ENCODE data around the gene ADORA2A. TPM values are rescaled to one million over a fixed set of nuclear protein-coding genes. Genes with fewer than 3 reads are reported as not detected.

ADORA2A gene
- total and polyA plus RNA-seq, 2 donors (not counting 1 experiment from before 2014, with no cell fraction given) = 0.78 to 1.5 TPM

DNA sequence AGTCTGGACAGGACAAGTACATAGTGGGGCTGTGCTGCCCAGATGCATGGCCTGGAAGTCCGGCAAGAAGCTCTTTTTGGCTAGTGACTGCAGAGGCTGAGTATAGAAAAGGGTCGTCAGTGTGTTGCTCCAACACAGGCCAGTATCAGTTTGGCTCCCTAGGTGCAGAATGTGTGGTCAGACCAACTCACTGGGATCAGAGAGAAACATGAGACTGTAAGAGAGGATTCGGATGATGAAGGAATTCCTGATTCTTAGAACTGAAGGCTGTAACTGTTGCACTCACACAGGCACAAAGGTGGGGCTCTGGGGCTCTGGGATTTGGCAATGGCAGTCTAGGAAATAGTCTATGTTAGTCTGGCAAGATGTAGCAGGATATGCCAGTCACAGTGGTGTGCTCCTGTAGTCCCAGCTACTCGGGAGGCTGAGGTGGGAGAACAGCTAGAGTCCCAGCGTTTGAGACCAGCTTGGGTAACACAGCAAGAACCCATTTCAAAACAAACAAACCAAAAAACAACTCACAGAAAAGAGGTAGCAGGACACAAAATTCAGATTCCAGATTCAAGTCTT lies 56.7 kb downstream of the ADORA2A start:
- peak in 1 of 2 donors; percentile 70 for DNase-seq (ENCODE audit: low read depth in 2 of 2)
- Histone ChIP-seq H3K4me1 (ENCODE audit: control insufficient read depth, extremely low read depth, insufficient read depth, low read length) (peaks cover 2% of the 10 kb centered on the region), H3K36me3 (ENCODE audit: control insufficient read depth, insufficient read depth, low read length) (no peaks in the 10 kb centered on the region), H3K27me3 (ENCODE audit: control insufficient read depth, insufficient read depth, low read length) (no peaks in the 10 kb centered on the region), H3K79me2 (ENCODE audit: control insufficient read depth, insufficient read depth, low read length) (no peaks in the 10 kb centered on the region), H2AFZ (ENCODE audit: low read length) (no peak overlapping the region), H3K9ac (ENCODE audit: insufficient read depth, low read length) (no peak overlapping the region), H3K27ac (ENCODE audit: insufficient read depth, low read length) (no peak overlapping the region), H3K9me3 (ENCODE audit: control insufficient read depth, insufficient read depth, low read depth, low read length) (no peaks in the 10 kb centered on the region), H3K4me2 (ENCODE audit: extremely low read depth, insufficient read depth, low read length) (no peak overlapping the region), H4K20me1 (ENCODE audit: control insufficient read depth, extremely low read depth, insufficient read depth, low read length) (no peaks in the 10 kb centered on the region), H3K4me3 (replicated peaks in 1 of 4; ENCODE audit: control extremely low read depth in 1 of 4, insufficient read depth in 1 of 4, low read depth in 3 of 4, low read length in 4 of 4) (no peak overlapping the region)
- TF ChIP-seq EZH2 (IDR thresholded peaks at IDR 0.05; ENCODE audit: low read length, missing control alignments) = no peak
- TF ChIP-seq, protein P1, sequence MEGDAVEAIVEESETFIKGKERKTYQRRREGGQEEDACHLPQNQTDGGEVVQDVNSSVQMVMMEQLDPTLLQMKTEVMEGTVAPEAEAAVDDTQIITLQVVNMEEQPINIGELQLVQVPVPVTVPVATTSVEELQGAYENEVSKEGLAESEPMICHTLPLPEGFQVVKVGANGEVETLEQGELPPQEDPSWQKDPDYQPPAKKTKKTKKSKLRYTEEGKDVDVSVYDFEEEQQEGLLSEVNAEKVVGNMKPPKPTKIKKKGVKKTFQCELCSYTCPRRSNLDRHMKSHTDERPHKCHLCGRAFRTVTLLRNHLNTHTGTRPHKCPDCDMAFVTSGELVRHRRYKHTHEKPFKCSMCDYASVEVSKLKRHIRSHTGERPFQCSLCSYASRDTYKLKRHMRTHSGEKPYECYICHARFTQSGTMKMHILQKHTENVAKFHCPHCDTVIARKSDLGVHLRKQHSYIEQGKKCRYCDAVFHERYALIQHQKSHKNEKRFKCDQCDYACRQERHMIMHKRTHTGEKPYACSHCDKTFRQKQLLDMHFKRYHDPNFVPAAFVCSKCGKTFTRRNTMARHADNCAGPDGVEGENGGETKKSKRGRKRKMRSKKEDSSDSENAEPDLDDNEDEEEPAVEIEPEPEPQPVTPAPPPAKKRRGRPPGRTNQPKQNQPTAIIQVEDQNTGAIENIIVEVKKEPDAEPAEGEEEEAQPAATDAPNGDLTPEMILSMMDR (conservative IDR thresholded peaks at IDR 0.05 in 1 of 2, IDR thresholded peaks at IDR 0.05 in 1 of 2; ENCODE audit: low read depth in 1 of 2, low read length in 2 of 2) = no peak

DNA sequence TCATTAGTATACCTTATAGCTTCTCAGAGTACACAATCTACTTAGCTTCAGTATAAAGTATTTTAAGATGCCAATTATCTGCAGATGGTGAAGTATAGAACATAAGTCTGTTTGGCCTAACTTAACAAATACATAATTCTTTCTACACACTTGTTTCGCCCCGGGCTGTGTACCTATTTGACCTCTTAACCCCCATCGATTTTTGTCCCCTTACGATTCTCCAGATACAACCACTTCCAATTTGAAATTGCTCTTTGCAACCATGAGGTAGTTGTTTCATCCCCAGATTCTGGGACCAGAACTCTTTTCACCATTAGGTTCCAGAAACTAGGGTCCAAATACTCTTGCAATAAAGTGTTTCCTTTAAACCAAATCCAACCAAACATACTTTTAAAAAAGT lies 57.8 kb downstream of the ADORA2A start:
- Histone ChIP-seq H4K20me1 (ENCODE audit: control insufficient read depth, extremely low read depth, insufficient read depth, low read length) (no peaks in the 10 kb centered on the region), H3K79me2 (ENCODE audit: control insufficient read depth, insufficient read depth, low read length) (no peaks in the 10 kb centered on the region), H3K4me1 (ENCODE audit: control insufficient read depth, extremely low read depth, insufficient read depth, low read length) (peaks cover 2% of the 10 kb centered on the region), H3K9ac (ENCODE audit: insufficient read depth, low read length) (no peak overlapping the region), H2AFZ (ENCODE audit: low read length) (no peak overlapping the region), H3K27me3 (ENCODE audit: control insufficient read depth, insufficient read depth, low read length) (no peaks in the 10 kb centered on the region), H3K4me3 (replicated peaks in 1 of 4; ENCODE audit: control extremely low read depth in 1 of 4, insufficient read depth in 1 of 4, low read depth in 3 of 4, low read length in 4 of 4) (no peak overlapping the region), H3K27ac (ENCODE audit: insufficient read depth, low read length) (no peak overlapping the region), H3K36me3 (ENCODE audit: control insufficient read depth, insufficient read depth, low read length) (no peaks in the 10 kb centered on the region), H3K9me3 (ENCODE audit: control insufficient read depth, insufficient read depth, low read depth, low read length) (no peaks in the 10 kb centered on the region), H3K4me2 (ENCODE audit: extremely low read depth, insufficient read depth, low read length) (no peak overlapping the region)
- TF ChIP-seq, protein P1 (conservative IDR thresholded peaks at IDR 0.05 in 1 of 2, IDR thresholded peaks at IDR 0.05 in 1 of 2; ENCODE audit: low read depth in 1 of 2, low read length in 2 of 2) = no peak
- TF ChIP-seq EZH2 (IDR thresholded peaks at IDR 0.05; ENCODE audit: low read length, missing control alignments) = no peak
- DNase-seq (ENCODE audit: low read depth in 2 of 2) = no peak

DNA sequence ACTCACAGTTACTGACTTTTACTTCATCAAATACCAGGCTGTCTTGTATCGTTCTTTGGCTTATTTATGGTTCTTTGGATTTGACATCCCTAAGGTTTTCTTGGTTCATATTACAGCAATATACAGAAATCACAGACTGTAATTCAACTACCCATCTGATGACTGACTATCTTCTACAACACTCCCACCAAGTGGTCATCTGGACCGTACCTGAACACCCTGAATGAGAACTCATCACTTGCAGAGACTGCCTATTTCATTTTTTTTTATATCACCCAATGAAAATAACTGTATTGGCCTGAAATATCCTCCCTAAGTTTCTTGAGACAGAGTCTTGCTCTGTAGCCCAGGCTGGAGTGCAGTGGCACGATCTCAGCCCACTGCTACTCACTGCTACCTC lies 58.2 kb downstream of the ADORA2A start:
- Histone ChIP-seq H3K79me2 (ENCODE audit: control insufficient read depth, insufficient read depth, low read length) (no peaks in the 10 kb centered on the region), H3K27me3 (ENCODE audit: control insufficient read depth, insufficient read depth, low read length) (no peaks in the 10 kb centered on the region), H3K4me2 (ENCODE audit: extremely low read depth, insufficient read depth, low read length) (no peak overlapping the region), H3K4me1 (ENCODE audit: control insufficient read depth, extremely low read depth, insufficient read depth, low read length) (peaks cover 2% of the 10 kb centered on the region), H3K9ac (ENCODE audit: insufficient read depth, low read length) (no peak overlapping the region), H2AFZ (ENCODE audit: low read length) (no peak overlapping the region), H3K36me3 (ENCODE audit: control insufficient read depth, insufficient read depth, low read length) (no peaks in the 10 kb centered on the region), H3K27ac (ENCODE audit: insufficient read depth, low read length) (no peak overlapping the region), H3K9me3 (ENCODE audit: control insufficient read depth, insufficient read depth, low read depth, low read length) (no peaks in the 10 kb centered on the region), H4K20me1 (ENCODE audit: control insufficient read depth, extremely low read depth, insufficient read depth, low read length) (no peaks in the 10 kb centered on the region), H3K4me3 (replicated peaks in 1 of 4; ENCODE audit: control extremely low read depth in 1 of 4, insufficient read depth in 1 of 4, low read depth in 3 of 4, low read length in 4 of 4) (no peak overlapping the region)
- no peak for TF ChIP-seq EZH2 (IDR thresholded peaks at IDR 0.05; ENCODE audit: low read length, missing control alignments)
- TF ChIP-seq, protein P1 (conservative IDR thresholded peaks at IDR 0.05 in 1 of 2, IDR thresholded peaks at IDR 0.05 in 1 of 2; ENCODE audit: low read depth in 1 of 2, low read length in 2 of 2) = peak in 1 of 2 donors; percentile 6
- DNase-seq (ENCODE audit: low read depth in 2 of 2) = no peak

All from fibroblast of lung (primary cell).